ENCODE results near the gene P2RY12.
A peak's percentile ranks its signal among the peaks of the same experiment; 100 is the strongest.
"Not testable (repeated sequence)": the region's sequence is repeated elsewhere in the genome, so short reads cannot be mapped to it uniquely, and the experiment has no call there.

Gene P2RY12

GRCh38 chr3:151393146-151393830, 8.7 kb upstream of the P2RY12 start:
- DNase-seq (ENCODE audit: low spot score): no peak

- not testable (repeated sequence) for DNase-seq (ENCODE audit: low spot score)
These were observed 7.6 kb upstream of the P2RY12 start for GRCh38 chr3:151392191-151392590.

GRCh38 chr3:151391720-151392119, 7.2 kb upstream of the P2RY12 start:
- no peak for DNase-seq (ENCODE audit: low spot score)

GRCh38 chr3:151387842-151388241, 3.3 kb upstream of the P2RY12 start:
- DNase-seq (ENCODE audit: low spot score): no peak

DNA sequence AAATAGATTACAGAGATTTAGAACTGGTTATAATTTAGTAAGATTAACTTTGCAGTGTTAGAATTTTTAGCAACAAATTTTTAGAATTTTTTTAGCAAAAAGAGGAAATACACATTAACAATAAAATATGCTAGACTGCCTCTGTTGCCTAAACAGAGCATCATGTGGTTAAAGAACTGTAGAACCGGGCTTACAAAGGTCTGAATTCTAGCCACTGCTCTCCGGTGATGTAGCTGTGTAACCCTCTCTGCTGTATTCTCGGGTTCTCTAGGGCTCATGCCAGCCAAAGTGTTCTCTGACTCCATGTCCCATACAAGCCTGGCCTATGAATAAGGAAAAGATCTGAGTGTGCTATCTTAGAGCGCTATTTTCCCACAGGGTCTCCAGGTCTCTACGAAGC, 2.9 kb upstream of the P2RY12 start:
- no peak for DNase-seq (ENCODE audit: low spot score)

DNA sequence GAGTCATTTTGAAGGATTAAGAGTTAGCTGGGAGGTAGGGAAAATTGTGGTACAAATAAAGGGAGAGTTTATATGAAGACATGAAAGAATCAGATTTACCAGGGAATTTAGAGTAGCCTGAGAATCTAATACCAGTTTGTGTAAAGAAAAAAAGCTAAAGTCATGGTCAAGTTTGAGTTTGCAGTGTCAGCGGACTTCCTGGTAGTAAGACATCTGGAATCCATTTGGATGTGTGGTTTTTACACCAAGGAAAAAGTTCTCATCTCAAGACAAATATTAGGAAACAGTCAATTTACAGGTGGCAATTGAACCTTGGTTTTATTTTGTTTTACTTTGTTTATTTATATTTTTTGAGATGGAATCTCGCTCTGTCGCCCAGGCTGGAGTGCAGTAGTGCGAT, 1.5 kb upstream of the P2RY12 start:
- DNase-seq (ENCODE audit: low spot score): no peak

DNA sequence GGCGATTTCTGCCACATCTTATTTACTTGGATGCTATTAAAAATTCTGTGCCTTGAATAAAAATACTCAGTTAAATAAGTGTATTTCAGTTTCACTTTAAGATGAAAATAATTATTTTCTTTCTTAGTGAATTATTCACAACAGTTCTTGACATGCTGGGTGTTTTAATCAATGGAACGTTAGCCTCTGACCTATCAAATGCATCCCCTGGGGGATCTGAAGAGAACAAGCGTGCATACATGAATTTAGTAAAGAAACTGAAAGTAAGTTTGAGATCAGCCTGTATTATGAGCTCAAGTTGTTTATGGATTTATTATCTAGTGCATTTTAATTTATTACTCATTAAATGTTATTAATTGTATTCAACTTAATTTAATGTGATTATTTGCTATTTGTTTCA, 597 bp downstream of the P2RY12 start:
- DNase-seq (ENCODE audit: low spot score): no peak

- no peak for DNase-seq (ENCODE audit: low spot score)
These were observed 1.4 kb downstream of the P2RY12 start for GRCh38 chr3:151383111-151383510.

- DNase-seq (ENCODE audit: low spot score): no peak
These were observed 1.9 kb downstream of the P2RY12 start for GRCh38 chr3:151382671-151383070.

- DNase-seq (ENCODE audit: low spot score): peak; percentile 13
These were observed 5.3 kb downstream of the P2RY12 start for GRCh38 chr3:151379083-151379734.

DNA sequence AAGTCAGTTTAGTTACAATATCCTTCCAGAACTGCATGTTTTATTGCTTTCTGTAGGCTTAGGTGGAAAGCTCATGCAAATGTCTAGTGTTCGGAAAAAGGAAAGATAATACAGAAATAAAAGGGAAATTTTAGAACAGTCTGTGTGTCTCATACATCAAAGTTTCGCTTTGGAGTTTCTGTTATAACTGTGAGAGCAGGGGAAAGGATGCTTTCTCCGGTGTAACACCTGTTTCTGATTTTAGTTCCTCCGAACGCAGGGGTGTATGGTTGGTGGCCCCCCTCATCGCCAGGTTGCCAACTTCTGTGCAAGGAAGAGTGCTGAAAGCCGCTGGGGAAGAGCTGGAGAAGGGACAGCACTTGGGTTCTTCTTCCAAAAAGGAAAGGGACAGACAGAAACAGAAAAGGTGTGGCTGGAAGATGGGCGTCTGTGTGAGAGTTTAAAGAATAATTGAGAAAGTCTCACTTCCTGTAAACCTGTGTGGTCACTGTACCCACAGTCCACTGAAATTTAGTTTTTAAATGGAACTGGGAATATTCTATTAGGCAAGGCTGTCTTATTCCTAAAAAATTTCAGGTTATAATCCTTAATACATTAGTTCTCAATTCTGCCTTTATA, 6.7 kb downstream of the P2RY12 start:
- DNase-seq (ENCODE audit: low spot score): no peak

- no peak for DNase-seq (ENCODE audit: low spot score)
These were observed 12.3 kb downstream of the P2RY12 start for GRCh38 chr3:151372063-151372820.

DNA sequence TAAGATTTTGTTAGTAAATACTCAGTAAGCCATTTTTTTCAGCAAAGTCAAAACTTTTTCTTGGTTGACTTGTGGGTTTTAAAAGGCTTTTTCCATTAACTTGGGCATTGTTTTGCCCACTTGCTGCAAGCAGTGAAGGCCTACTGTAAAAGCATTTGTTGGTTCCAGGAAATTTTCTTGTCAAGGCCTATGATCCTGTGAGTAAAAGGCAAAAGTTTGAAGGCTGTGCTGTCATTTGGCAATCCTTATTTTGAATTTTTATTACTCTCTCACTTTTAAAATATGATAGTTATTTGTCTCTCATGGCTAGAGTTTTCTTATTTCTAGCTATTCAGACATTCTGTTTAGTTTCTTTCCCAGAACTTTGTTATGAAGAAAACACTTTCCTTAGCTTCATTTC, 13.0 kb downstream of the P2RY12 start:
- DNase-seq (ENCODE audit: low spot score): no peak

- no peak for DNase-seq (ENCODE audit: low spot score)
These were observed 17.1 kb downstream of the P2RY12 start for GRCh38 chr3:151367448-151367847.

- DNase-seq (ENCODE audit: low spot score): no peak
These were observed 17.6 kb downstream of the P2RY12 start for GRCh38 chr3:151366993-151367392.

DNA sequence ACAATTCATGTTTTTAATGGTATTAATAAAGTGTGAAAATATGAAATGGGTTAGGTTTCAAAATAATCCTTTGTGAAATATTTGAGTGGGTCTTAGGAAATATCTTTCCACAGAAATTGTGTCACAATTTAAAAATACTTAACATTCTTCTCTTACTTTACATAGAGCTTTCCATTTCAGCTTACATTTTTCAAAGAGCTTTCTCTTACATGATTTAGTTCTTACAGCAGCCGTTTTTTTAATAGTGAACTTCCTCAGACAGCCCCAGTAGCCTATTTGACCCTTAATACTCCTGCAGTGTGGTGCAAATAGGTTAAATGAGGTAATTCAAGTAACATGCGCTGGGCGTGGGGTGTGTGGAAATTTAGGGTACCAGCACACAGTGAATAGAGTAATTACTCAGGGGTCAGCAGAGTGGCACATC, 21.8 kb downstream of the P2RY12 start:
- DNase-seq (ENCODE audit: low spot score): no peak

DNA sequence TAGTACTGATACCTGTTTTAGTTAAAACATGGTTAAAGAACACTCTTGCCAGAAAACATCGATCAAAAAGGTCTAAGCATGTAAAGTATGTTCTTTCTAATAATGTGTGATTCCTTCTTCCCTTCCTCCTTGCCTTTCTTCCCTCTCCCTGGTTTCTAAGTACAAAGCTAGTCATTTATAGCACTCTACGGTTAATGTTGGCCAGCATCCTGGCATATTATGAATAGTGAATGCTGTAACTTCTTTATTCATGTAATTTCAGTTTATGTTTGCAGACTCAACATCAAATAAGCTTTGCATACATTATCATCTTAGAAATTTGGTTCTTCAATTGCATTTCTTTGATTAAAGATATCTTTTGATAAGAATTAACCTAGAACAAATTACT, 27.1 kb downstream of the P2RY12 start:
- DNase-seq (ENCODE audit: low spot score): no peak

GRCh38 chr3:151356794-151357462, 27.6 kb downstream of the P2RY12 start:
- DNase-seq (ENCODE audit: low spot score): no peak

- no peak for DNase-seq (ENCODE audit: low spot score)
These were observed 32.9 kb downstream of the P2RY12 start for GRCh38 chr3:151351648-151352047.

- DNase-seq (ENCODE audit: low spot score): no peak
These were observed 33.3 kb downstream of the P2RY12 start for GRCh38 chr3:151351219-151351618.

DNA sequence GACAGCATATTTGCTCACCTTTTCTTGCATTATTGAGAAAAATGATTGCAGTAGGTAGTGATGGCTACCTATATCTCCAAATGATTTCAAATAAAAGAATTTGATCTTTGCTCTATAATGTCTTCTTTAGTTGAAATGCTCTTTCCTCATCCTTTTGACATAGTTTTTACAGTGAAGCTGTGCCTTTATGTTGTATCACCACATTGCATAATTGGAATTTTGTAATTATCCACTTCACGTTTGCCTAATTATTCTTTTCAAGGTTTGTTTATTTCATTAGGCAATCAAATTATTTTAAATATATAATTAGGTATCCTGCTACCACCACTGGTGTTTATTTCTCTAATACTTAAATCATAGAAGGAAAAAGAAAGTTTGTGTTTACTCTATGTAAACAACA, 33.9 kb downstream of the P2RY12 start:
- no peak for DNase-seq (ENCODE audit: low spot score)

DNA sequence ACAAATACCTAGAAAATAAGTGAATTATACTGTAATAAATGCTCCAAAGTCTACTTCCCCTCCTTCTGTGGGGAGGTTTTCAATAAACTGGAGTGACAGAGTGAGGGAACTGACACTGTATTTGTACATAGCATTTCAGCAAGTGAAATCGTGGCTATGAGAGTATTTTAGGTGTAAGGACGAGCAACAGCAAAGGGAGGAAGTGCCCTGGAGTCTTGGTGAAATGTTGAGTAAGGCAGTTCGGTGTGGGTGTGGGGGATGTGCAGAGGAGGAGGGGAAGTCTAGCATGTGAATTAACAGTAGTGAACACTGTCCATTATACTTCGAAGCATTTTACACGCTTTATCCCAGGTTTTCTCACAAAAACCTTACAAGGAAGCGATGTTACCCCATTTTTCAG, 37.1 kb downstream of the P2RY12 start:
- DNase-seq (ENCODE audit: low spot score): no peak
